ENCODE results near the gene SGF29.
A peak's percentile ranks its signal among the peaks of the same experiment; 100 is the strongest.
"Not testable (repeated sequence)": the region's sequence is repeated elsewhere in the genome, so short reads cannot be mapped to it uniquely, and the experiment has no call there.

The SGF29 gene

GRCh38 chr16:28596840-28597691, 43.3 kb downstream of the SGF29 start, which contains the start of gene SULT1A2:
SULT1A2 (minus strand) TSS chr16:28597050; CDS start chr16:28595930, 1,120 bp downstream.
- no peak for DNase-seq

GRCh38 chr16:28597692-28598261, 44.1 kb downstream of the SGF29 start:
- peak; percentile 83 for DNase-seq

- not testable (repeated sequence) for DNase-seq
Measured at GRCh38 chr16:28599377-28600285, 45.9 kb downstream of the SGF29 start.

GRCh38 chr16:28600965-28601364, 47.2 kb downstream of the SGF29 start:
- not testable (repeated sequence) for DNase-seq

- peak; percentile 78 for DNase-seq
Measured at GRCh38 chr16:28601589-28601988, 47.9 kb downstream of the SGF29 start.

- DNase-seq: not testable (repeated sequence)
Measured at GRCh38 chr16:28602062-28602461, 48.3 kb downstream of the SGF29 start.

GRCh38 chr16:28602529-28602928, 48.8 kb downstream of the SGF29 start:
- peak; percentile 41 for DNase-seq

- no peak for DNase-seq
Measured at GRCh38 chr16:28603381-28604185, 49.9 kb downstream of the SGF29 start.

- no peak for DNase-seq
Measured at GRCh38 chr16:28604186-28604565, 50.5 kb downstream of the SGF29 start.

- DNase-seq: no peak
Measured at GRCh38 chr16:28606291-28607115, 52.8 kb downstream of the SGF29 start.

- no peak for DNase-seq
Measured at GRCh38 chr16:28607116-28607623, 53.5 kb downstream of the SGF29 start.

GRCh38 chr16:28607681-28608495, 54.2 kb downstream of the SGF29 start:
- not testable (repeated sequence) for DNase-seq

- not testable (repeated sequence) for DNase-seq
Measured at GRCh38 chr16:28608496-28608808, 54.7 kb downstream of the SGF29 start.

- DNase-seq: not testable (repeated sequence)
Measured at GRCh38 chr16:28608867-28609596, 55.3 kb downstream of the SGF29 start.

- no peak for DNase-seq
Measured at GRCh38 chr16:28609631-28610594, 56.2 kb downstream of the SGF29 start, which contains the start of gene SULT1A1. SULT1A1 (minus strand) TSS chr16:28610044; CDS start chr16:28608855, 1,189 bp downstream.

GRCh38 chr16:28610595-28611191, 57.0 kb downstream of the SGF29 start:
- DNase-seq: no peak

GRCh38 chr16:28612359-28613280, 58.9 kb downstream of the SGF29 start:
- not testable (repeated sequence) for DNase-seq

Measured in NCI-H146 (cell line).